ENCODE data around the gene SGIP1.

Gene SGIP1

GRCh38 chr1:66751160-66751559, 217.2 kb downstream of the SGIP1 start:
- no peak for TF ChIP-seq TEAD4 (IDR thresholded peaks at IDR 0.05)
- no peak for TF ChIP-seq NFIC (IDR thresholded peaks at IDR 0.05)
- TF ChIP-seq RAD21 (IDR thresholded peaks at IDR 0.05; ENCODE audit: low read depth), result no peak
- TF ChIP-seq CEBPB (IDR thresholded peaks at IDR 0.05), result no peak
- no peak for TF ChIP-seq MAX (IDR thresholded peaks at IDR 0.05)
- no peak for TF ChIP-seq TAF1 (IDR thresholded peaks at IDR 0.05; ENCODE audit: low read depth)
- no peak for TF ChIP-seq EP300 (IDR thresholded peaks at IDR 0.05; ENCODE audit: borderline replicate concordance)
- TF ChIP-seq USF1 (IDR thresholded peaks at IDR 0.05), result no peak
- TF ChIP-seq TCF12 (IDR thresholded peaks at IDR 0.05; ENCODE audit: low read depth), result no peak
- no peak for TF ChIP-seq ZBTB7A (IDR thresholded peaks at IDR 0.05; ENCODE audit: low read depth)
- TF ChIP-seq REST (IDR thresholded peaks at IDR 0.05; ENCODE audit: low read depth), result no peak
- no peak for TF ChIP-seq FOXM1 (IDR thresholded peaks at IDR 0.05; ENCODE audit: borderline replicate concordance, low read depth)
- no peak for TF ChIP-seq CREB1 (IDR thresholded peaks at IDR 0.05; ENCODE audit: low read depth)

- TF ChIP-seq NFIC (IDR thresholded peaks at IDR 0.05) (no peak), MAX (IDR thresholded peaks at IDR 0.05) (no peak), CEBPB (IDR thresholded peaks at IDR 0.05) (no peak), TAF1 (IDR thresholded peaks at IDR 0.05; ENCODE audit: low read depth) (no peak), FOXM1 (IDR thresholded peaks at IDR 0.05; ENCODE audit: borderline replicate concordance, low read depth) (no peak), ZBTB7A (IDR thresholded peaks at IDR 0.05; ENCODE audit: low read depth) (no peak), EP300 (IDR thresholded peaks at IDR 0.05; ENCODE audit: borderline replicate concordance) (no peak), RAD21 (IDR thresholded peaks at IDR 0.05; ENCODE audit: low read depth) (no peak), YY1 (IDR thresholded peaks at IDR 0.05; ENCODE audit: low read depth) (no peak), TEAD4 (IDR thresholded peaks at IDR 0.05) (no peak)
These were observed 218.1 kb downstream of the SGIP1 start, which contains the start of gene DYNLT5 for GRCh38 chr1:66752000-66752592. Gene DYNLT5 (plus strand): TSS chr1:66752459. CDS start chr1:66754659, 2,200 bp downstream.

- TF ChIP-seq RAD21 (IDR thresholded peaks at IDR 0.05; ENCODE audit: low read depth), result no peak
- no peak for TF ChIP-seq EGR1 (IDR thresholded peaks at IDR 0.05)
- no peak for TF ChIP-seq USF1 (IDR thresholded peaks at IDR 0.05)
- TF ChIP-seq YY1 (IDR thresholded peaks at IDR 0.05; ENCODE audit: low read depth), result no peak
- no peak for TF ChIP-seq CREB1 (IDR thresholded peaks at IDR 0.05; ENCODE audit: low read depth)
- TF ChIP-seq EP300 (IDR thresholded peaks at IDR 0.05; ENCODE audit: borderline replicate concordance), result no peak
- no peak for TF ChIP-seq ZBTB7A (IDR thresholded peaks at IDR 0.05; ENCODE audit: low read depth)
- TF ChIP-seq REST (IDR thresholded peaks at IDR 0.05; ENCODE audit: low read depth), result no peak
- no peak for TF ChIP-seq TEAD4 (IDR thresholded peaks at IDR 0.05)
- no peak for TF ChIP-seq NFIC (IDR thresholded peaks at IDR 0.05)
- TF ChIP-seq CEBPB (IDR thresholded peaks at IDR 0.05), result no peak
- no peak for TF ChIP-seq TAF1 (IDR thresholded peaks at IDR 0.05; ENCODE audit: low read depth)
These were observed 218.9 kb downstream of the SGIP1 start for GRCh38 chr1:66752671-66753371.

- no peak for TF ChIP-seq NFIC (IDR thresholded peaks at IDR 0.05)
- TF ChIP-seq TCF12 (IDR thresholded peaks at IDR 0.05; ENCODE audit: low read depth), result no peak
- TF ChIP-seq USF1 (IDR thresholded peaks at IDR 0.05), result no peak
- no peak for TF ChIP-seq TEAD4 (IDR thresholded peaks at IDR 0.05)
- no peak for TF ChIP-seq RAD21 (IDR thresholded peaks at IDR 0.05; ENCODE audit: low read depth)
- no peak for TF ChIP-seq FOXM1 (IDR thresholded peaks at IDR 0.05; ENCODE audit: borderline replicate concordance, low read depth)
- no peak for TF ChIP-seq REST (IDR thresholded peaks at IDR 0.05; ENCODE audit: low read depth)
- TF ChIP-seq TAF1 (IDR thresholded peaks at IDR 0.05; ENCODE audit: low read depth), result no peak
- TF ChIP-seq EGR1 (IDR thresholded peaks at IDR 0.05), result no peak
- TF ChIP-seq ZBTB7A (IDR thresholded peaks at IDR 0.05; ENCODE audit: low read depth), result no peak
- no peak for TF ChIP-seq YY1 (IDR thresholded peaks at IDR 0.05; ENCODE audit: low read depth)
- no peak for TF ChIP-seq EP300 (IDR thresholded peaks at IDR 0.05; ENCODE audit: borderline replicate concordance)
These were observed 223.8 kb downstream of the SGIP1 start for GRCh38 chr1:66757722-66758240.
